ENCODE data around the gene KCNIP1.

DNA sequence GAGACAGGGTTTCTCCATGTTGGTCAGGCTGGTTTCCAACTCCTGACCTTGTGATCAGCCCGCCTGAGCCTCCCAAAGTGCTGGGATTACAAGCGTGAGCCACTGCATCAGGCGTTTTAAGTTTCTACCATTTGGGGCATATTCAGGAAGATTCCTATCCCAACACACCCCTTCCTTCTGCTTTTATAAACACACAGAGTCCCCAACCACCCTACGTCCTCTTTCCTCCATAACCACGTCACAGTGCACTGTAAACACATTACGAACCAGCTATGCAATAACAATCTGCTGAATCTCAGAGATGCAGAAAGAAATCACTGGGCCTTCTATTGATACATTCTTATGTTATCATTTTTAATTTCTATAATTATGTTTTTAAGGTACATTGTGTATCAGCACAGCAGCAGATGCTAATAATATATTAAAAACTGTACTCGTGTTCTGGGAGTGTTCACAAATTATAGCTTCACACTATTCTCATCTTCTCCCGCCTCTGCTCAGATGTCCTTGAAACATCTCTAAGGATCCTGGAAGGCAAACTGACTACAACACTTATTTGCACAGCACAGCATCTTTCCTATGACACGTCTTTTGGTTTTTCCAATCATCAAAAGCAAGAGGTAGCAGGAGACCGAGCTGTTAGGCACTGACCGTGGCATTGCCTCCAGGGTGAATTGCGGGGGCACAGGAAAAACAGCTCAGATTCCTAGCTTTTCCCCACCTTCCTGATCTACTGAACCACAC, 60.2 kb downstream of the KCNIP1 start:
- TF ChIP-seq, protein P1, sequence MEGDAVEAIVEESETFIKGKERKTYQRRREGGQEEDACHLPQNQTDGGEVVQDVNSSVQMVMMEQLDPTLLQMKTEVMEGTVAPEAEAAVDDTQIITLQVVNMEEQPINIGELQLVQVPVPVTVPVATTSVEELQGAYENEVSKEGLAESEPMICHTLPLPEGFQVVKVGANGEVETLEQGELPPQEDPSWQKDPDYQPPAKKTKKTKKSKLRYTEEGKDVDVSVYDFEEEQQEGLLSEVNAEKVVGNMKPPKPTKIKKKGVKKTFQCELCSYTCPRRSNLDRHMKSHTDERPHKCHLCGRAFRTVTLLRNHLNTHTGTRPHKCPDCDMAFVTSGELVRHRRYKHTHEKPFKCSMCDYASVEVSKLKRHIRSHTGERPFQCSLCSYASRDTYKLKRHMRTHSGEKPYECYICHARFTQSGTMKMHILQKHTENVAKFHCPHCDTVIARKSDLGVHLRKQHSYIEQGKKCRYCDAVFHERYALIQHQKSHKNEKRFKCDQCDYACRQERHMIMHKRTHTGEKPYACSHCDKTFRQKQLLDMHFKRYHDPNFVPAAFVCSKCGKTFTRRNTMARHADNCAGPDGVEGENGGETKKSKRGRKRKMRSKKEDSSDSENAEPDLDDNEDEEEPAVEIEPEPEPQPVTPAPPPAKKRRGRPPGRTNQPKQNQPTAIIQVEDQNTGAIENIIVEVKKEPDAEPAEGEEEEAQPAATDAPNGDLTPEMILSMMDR (conservative IDR thresholded peaks at IDR 0.05; ENCODE audit: low read length), result no peak
- TF ChIP-seq EZH2phosphoT487 (IDR thresholded peaks at IDR 0.05; ENCODE audit: borderline replicate concordance), result no peak

Measured in Loucy (cell line).